A172 (cell line): ENCODE results near the gene TMEM120B. TPM values are rescaled to one million over a fixed set of nuclear protein-coding genes. Genes with fewer than 3 reads are reported as not detected.

Source experiments
- total RNA-seq: library from RNA; depleted of rRNA; stranded (reverse); fragments of >200 nt; shearing (Covaris generic); gene quantifications from 2 replicates; pipeline ENCODE4 v1.2.3, GENCODE V29; 2014; rRNA removed

TMEM120B gene
- total RNA-seq, 1 experiment from 2014 or later, result 4.6 TPM

Other genes with a start within 250 kb of the TMEM120B start
- 27.7 and 37.2 TPM in 2 replicates for gene KDM2B, start 131.7 kb upstream of the TMEM120B start, total RNA-seq
- 10.4 and 13.2 TPM in 2 replicates for gene ORAI1, start 86.2 kb upstream of the TMEM120B start, total RNA-seq
- 0.02 and 1.5 TPM in 2 replicates for gene MORN3, start 43.1 kb upstream of the TMEM120B start, total RNA-seq
- gene RHOF, start 80.9 kb downstream of the TMEM120B start, total RNA-seq, result 1.8 and 2.7 TPM in 2 replicates
- gene SETD1B, start 91.3 kb downstream of the TMEM120B start, total RNA-seq, result 1.9 and 2.4 TPM in 2 replicates
- 0.12 and 1.2 TPM in 2 replicates for gene HPD, start 146.1 kb downstream of the TMEM120B start, total RNA-seq
- 93.2 and 143 TPM in 2 replicates for gene PSMD9, start 176.0 kb downstream of the TMEM120B start, total RNA-seq
- gene CFAP251, start 205.8 kb downstream of the TMEM120B start, total RNA-seq, result 1.3 and 3.8 TPM in 2 replicates